Measurements from ENCODE around the gene LNPEP.

DNA sequence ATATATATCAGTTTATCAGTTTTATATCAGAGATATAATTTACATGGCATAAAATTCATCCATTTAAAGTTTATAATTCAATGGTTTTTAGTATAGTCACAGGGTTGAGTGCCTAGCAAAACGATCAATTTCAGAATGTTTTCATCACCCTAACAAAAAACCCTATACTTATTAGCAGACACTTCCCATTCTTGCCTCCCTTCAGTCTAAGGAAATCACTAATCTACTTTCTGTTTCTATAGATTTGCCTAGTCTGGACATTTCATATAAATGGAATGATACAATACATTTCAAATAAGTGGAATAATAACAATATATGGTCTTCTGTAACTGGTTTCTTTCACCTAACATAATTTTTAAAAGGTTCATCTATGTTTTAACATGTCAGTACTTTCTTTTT is 9.6 kb upstream of the LNPEP start:
- TF ChIP-seq, protein P1, sequence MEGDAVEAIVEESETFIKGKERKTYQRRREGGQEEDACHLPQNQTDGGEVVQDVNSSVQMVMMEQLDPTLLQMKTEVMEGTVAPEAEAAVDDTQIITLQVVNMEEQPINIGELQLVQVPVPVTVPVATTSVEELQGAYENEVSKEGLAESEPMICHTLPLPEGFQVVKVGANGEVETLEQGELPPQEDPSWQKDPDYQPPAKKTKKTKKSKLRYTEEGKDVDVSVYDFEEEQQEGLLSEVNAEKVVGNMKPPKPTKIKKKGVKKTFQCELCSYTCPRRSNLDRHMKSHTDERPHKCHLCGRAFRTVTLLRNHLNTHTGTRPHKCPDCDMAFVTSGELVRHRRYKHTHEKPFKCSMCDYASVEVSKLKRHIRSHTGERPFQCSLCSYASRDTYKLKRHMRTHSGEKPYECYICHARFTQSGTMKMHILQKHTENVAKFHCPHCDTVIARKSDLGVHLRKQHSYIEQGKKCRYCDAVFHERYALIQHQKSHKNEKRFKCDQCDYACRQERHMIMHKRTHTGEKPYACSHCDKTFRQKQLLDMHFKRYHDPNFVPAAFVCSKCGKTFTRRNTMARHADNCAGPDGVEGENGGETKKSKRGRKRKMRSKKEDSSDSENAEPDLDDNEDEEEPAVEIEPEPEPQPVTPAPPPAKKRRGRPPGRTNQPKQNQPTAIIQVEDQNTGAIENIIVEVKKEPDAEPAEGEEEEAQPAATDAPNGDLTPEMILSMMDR (IDR thresholded peaks at IDR 0.05): no peak
- no peak for TF ChIP-seq POLR2A (IDR thresholded peaks at IDR 0.05)
- no peak for TF ChIP-seq POLR2AphosphoS5 (IDR thresholded peaks at IDR 0.05)
